ENCODE measurements around the gene FHIT.

Gene FHIT

GRCh38 chr3:60076331-60076730 is 1174.9 kb downstream of the FHIT start:
- Histone ChIP-seq H3K27ac (no peak overlapping the region), H2AFZ (no peak overlapping the region), H3K27me3 (ENCODE audit: control insufficient read depth, insufficient read depth, low read length) (no peaks in the 10 kb centered on the region), H3K36me3 (ENCODE audit: control insufficient read depth, insufficient read depth, low read length) (no peaks in the 10 kb centered on the region), H3K4me1 (no peaks in the 10 kb centered on the region), H3K9me3 (ENCODE audit: control insufficient read depth, low read length) (no peaks in the 10 kb centered on the region), H3K79me2 (no peaks in the 10 kb centered on the region), H3K4me2 (ENCODE audit: low read length) (no peak overlapping the region), H3K4me3 (ENCODE audit: low read depth, low read length) (no peak overlapping the region), H3K9ac (no peak overlapping the region)
- TF ChIP-seq, protein P1, sequence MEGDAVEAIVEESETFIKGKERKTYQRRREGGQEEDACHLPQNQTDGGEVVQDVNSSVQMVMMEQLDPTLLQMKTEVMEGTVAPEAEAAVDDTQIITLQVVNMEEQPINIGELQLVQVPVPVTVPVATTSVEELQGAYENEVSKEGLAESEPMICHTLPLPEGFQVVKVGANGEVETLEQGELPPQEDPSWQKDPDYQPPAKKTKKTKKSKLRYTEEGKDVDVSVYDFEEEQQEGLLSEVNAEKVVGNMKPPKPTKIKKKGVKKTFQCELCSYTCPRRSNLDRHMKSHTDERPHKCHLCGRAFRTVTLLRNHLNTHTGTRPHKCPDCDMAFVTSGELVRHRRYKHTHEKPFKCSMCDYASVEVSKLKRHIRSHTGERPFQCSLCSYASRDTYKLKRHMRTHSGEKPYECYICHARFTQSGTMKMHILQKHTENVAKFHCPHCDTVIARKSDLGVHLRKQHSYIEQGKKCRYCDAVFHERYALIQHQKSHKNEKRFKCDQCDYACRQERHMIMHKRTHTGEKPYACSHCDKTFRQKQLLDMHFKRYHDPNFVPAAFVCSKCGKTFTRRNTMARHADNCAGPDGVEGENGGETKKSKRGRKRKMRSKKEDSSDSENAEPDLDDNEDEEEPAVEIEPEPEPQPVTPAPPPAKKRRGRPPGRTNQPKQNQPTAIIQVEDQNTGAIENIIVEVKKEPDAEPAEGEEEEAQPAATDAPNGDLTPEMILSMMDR (IDR thresholded peaks at IDR 0.05): no peak

DNA sequence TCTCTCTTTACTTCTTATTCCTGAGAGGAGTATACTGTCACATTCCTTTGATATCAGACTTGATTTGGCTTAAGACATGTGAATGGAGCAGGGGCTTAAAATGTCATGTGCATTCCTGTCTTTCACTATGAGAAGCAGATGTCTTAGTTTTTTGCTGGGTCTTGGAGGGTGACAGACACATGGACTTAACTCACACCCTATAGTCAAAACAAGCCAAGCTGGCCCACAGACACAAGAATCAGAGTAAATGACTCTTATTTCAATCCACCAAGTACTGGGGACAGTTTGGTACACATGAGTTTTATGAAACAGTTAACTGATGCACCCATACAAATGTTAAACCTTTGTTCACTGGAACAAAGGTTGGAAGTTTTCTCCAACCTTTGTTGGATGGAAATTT is 1177.3 kb downstream of the FHIT start:
- Histone ChIP-seq H3K9ac (no peak overlapping the region), H3K27ac (no peak overlapping the region), H3K79me2 (no peaks in the 10 kb centered on the region), H3K4me1 (no peaks in the 10 kb centered on the region), H3K36me3 (ENCODE audit: control insufficient read depth, insufficient read depth, low read length) (no peaks in the 10 kb centered on the region), H3K4me3 (ENCODE audit: low read depth, low read length) (no peak overlapping the region), H2AFZ (no peak overlapping the region), H3K4me2 (ENCODE audit: low read length) (no peak overlapping the region), H3K27me3 (ENCODE audit: control insufficient read depth, insufficient read depth, low read length) (no peaks in the 10 kb centered on the region), H3K9me3 (ENCODE audit: control insufficient read depth, low read length) (no peaks in the 10 kb centered on the region)
- TF ChIP-seq, protein P1 (IDR thresholded peaks at IDR 0.05): no peak

- TF ChIP-seq, protein P1 (IDR thresholded peaks at IDR 0.05): no peak
- H3K4me1 ChIP-seq: no peaks in the 10 kb centered on the region
Measured at GRCh38 chr3:60073228-60073627, 1178.0 kb downstream of the FHIT start.

GRCh38 chr3:60070366-60070765 is 1180.9 kb downstream of the FHIT start:
- no peak overlapping the region for H2AFZ ChIP-seq
- no peak overlapping the region for H3K9ac ChIP-seq
- no peaks in the 10 kb centered on the region for H3K27me3 ChIP-seq (ENCODE audit: control insufficient read depth, insufficient read depth, low read length)
- no peaks in the 10 kb centered on the region for H3K79me2 ChIP-seq
- H3K4me2 ChIP-seq (ENCODE audit: low read length): no peak overlapping the region
- H3K4me1 ChIP-seq: no peaks in the 10 kb centered on the region
- no peaks in the 10 kb centered on the region for H3K36me3 ChIP-seq (ENCODE audit: control insufficient read depth, insufficient read depth, low read length)
- H3K4me3 ChIP-seq (ENCODE audit: low read depth, low read length): no peak overlapping the region
- H3K9me3 ChIP-seq (ENCODE audit: control insufficient read depth, low read length): no peaks in the 10 kb centered on the region
- H3K27ac ChIP-seq: no peak overlapping the region
- TF ChIP-seq, protein P1 (IDR thresholded peaks at IDR 0.05): no peak

More at GRCh38 chr3:60073228-60073627, 1178.0 kb downstream of the FHIT start:
- no peaks in the 10 kb centered on the region for H3K27me3 ChIP-seq (ENCODE audit: control insufficient read depth, insufficient read depth, low read length)
- H3K9ac ChIP-seq: no peak overlapping the region
- H3K4me2 ChIP-seq (ENCODE audit: low read length): no peak overlapping the region
- H3K79me2 ChIP-seq: no peaks in the 10 kb centered on the region
- no peak overlapping the region for H3K27ac ChIP-seq
- no peaks in the 10 kb centered on the region for H3K36me3 ChIP-seq (ENCODE audit: control insufficient read depth, insufficient read depth, low read length)
- no peak overlapping the region for H3K4me3 ChIP-seq (ENCODE audit: low read depth, low read length)
- H2AFZ ChIP-seq: no peak overlapping the region
- H3K9me3 ChIP-seq (ENCODE audit: control insufficient read depth, low read length): no peaks in the 10 kb centered on the region

DNA sequence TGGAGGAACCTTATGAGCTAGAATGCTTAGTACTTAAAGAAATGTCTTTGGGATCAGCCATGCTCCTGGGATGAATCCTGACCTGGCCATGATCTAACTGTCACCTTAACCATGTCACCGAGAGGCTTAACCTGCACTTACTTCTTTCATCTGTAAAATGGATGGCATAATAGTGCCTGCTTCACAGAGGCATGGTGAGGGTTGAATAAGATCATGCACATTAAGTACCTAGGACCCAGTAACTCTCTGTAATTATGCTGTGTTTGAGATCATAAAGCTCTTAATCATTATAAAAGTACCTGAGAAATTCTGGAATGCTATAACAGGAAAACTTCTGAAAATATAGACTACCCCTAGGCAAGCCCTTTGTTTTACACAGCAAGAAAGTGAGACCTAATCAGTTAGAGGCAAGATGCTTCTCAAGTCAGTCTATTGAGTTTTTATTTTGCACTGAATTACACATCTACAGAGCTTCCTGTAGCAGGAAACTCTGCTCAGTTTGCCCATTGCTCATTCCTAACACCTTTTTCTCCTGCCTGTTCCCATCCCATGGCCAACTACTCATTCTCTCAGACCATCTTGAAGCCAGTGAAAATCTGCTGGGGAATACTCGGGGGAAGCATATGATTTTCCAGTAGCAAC is 1185.9 kb downstream of the FHIT start:
- Histone ChIP-seq H3K9me3 (ENCODE audit: control insufficient read depth, low read length) (no peaks in the 10 kb centered on the region), H3K4me2 (ENCODE audit: low read length) (no peak overlapping the region), H3K36me3 (ENCODE audit: control insufficient read depth, insufficient read depth, low read length) (no peaks in the 10 kb centered on the region), H3K4me3 (ENCODE audit: low read depth, low read length) (no peak overlapping the region), H3K4me1 (no peaks in the 10 kb centered on the region), H3K9ac (no peak overlapping the region), H3K79me2 (no peaks in the 10 kb centered on the region), H2AFZ (no peak overlapping the region), H3K27me3 (ENCODE audit: control insufficient read depth, insufficient read depth, low read length) (no peaks in the 10 kb centered on the region), H3K27ac (no peak overlapping the region)
- TF ChIP-seq, protein P1 (IDR thresholded peaks at IDR 0.05): no peak
